Loucy (cell line): ENCODE results near the gene ZDHHC22.

Source experiments
- EZH2phosphoT487 ChIP-seq: fragments of 200-600 bp; IDR thresholded peaks from 2 replicates; pipeline ENCODE4 v1.6.1; 2018; ENCODE audit warnings: antibody characterized with exemption, mild to moderate bottlenecking, moderate library complexity, borderline replicate concordance
- TF ChIP-seq, protein P1 (sequence below): fragments of 200-600 bp; sonication (generic); conservative IDR thresholded peaks from 2 replicates; pipeline ENCODE4 v1.5.1; 2014; ENCODE audit warnings: mild to moderate bottlenecking, antibody characterized with exemption, low read length

DNA sequence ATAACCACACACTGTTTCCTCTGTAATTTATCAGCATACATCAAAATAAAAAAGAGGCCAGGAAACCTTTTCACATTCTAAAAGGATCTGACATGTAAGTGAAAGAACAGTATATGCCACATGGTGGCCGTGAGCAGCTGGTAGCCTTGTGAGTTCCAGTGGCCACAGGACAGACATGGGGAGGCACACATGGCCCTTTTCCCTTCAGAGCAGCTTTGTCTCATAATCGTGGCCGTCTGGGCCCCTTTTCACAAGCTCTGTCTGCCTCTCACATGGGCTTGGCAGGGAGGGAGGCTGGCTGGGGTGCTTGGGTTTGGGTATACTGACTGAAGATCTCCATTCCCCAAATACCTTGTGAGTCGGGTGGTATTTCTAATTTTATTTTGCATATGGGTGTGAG is 1.5 kb upstream of the ZDHHC22 start:
- TF ChIP-seq, protein P1, sequence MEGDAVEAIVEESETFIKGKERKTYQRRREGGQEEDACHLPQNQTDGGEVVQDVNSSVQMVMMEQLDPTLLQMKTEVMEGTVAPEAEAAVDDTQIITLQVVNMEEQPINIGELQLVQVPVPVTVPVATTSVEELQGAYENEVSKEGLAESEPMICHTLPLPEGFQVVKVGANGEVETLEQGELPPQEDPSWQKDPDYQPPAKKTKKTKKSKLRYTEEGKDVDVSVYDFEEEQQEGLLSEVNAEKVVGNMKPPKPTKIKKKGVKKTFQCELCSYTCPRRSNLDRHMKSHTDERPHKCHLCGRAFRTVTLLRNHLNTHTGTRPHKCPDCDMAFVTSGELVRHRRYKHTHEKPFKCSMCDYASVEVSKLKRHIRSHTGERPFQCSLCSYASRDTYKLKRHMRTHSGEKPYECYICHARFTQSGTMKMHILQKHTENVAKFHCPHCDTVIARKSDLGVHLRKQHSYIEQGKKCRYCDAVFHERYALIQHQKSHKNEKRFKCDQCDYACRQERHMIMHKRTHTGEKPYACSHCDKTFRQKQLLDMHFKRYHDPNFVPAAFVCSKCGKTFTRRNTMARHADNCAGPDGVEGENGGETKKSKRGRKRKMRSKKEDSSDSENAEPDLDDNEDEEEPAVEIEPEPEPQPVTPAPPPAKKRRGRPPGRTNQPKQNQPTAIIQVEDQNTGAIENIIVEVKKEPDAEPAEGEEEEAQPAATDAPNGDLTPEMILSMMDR = no peak
- TF ChIP-seq EZH2phosphoT487 = no peak
